Esophagus squamous epithelium (tissue), 4 donors: Measurements from ENCODE around the gene PPP1R37.

Source experiments
- POLR2A ChIP-seq, 4 donors: fragments of 450-650 bp; IDR thresholded peaks; one replicate each; pipeline ENCODE4 v1.6.1; 2017; ENCODE audit warnings: antibody characterized with exemption in 4 of 4, mild to moderate bottlenecking in 4 of 4, moderate library complexity in 3 of 4
- TF ChIP-seq, protein P1 (sequence below), 6 experiments: fragments of 450-650 bp in 4 of 6; fragments of 200-600 bp in 2 of 6; sonication (generic) in 2 of 6; IDR thresholded peaks; one replicate each; pipeline ENCODE4 v1.5.1; 2016 to 2019; ENCODE audit warnings: antibody characterized with exemption in 6 of 6, mild to moderate bottlenecking in 4 of 6, moderate library complexity in 4 of 6

DNA sequence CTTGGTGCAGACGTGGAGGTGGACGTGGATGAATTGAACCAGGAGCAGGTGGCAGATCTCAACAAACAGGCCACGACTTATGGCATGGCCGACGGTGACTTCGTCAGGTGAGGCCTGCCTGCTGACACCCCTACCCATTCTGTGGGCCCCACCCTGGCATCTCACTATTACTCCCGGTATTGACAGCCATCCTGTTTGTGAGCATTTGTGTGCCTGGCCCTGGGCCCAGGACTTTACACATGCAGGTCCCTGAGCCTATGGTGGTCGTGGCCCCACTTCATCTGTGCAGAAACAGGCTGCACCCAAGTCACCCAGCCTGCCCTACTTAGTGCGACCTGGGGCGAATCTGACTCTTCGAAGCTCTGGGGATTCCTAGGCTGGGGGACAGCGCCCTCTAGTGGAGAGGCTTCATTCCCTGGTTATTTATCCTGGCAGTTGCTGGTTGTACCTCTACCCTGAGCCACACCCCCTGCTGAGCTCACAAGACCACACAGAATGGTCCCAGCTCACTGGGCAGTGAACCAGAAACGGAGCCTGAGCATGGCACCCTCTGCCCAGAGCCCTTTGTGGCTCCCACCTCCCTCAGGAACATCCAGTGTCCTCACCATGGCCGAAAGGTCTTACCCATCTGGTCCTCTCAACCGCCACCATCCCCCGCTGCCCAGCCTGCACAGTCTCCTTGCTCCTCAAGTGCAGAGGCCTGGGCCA lies 33.6 kb upstream of the PPP1R37 start:
- TF ChIP-seq, protein P1, sequence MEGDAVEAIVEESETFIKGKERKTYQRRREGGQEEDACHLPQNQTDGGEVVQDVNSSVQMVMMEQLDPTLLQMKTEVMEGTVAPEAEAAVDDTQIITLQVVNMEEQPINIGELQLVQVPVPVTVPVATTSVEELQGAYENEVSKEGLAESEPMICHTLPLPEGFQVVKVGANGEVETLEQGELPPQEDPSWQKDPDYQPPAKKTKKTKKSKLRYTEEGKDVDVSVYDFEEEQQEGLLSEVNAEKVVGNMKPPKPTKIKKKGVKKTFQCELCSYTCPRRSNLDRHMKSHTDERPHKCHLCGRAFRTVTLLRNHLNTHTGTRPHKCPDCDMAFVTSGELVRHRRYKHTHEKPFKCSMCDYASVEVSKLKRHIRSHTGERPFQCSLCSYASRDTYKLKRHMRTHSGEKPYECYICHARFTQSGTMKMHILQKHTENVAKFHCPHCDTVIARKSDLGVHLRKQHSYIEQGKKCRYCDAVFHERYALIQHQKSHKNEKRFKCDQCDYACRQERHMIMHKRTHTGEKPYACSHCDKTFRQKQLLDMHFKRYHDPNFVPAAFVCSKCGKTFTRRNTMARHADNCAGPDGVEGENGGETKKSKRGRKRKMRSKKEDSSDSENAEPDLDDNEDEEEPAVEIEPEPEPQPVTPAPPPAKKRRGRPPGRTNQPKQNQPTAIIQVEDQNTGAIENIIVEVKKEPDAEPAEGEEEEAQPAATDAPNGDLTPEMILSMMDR (IDR thresholded peaks at IDR 0.05): peak; percentile 87 to 94 (median 92)
- TF ChIP-seq POLR2A (IDR thresholded peaks at IDR 0.05): no peak
